ENCODE measurements around the gene STAG1.
"Not testable (repeated sequence)": the region's sequence is repeated elsewhere in the genome, so short reads cannot be mapped to it uniquely, and the experiment has no call there.

The STAG1 gene

DNA sequence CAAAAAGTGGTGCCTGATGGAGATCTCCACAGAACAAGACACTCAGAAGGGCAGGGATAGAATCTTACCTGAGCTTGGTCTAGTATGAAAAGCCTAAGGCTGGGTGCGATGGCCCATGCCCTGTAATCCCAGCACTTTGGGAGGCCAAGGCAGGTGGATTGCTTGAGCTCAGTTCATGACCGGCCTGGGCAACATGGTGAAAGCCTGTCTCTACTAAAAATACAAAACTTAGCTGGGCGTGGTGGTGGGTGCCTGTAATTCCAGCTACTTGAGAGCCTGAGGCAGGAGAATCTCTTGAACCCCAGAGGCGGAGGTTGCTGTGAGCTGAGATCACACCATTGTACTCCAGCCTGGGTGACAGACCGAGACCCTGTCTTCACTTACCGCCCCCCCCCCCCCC, 417.5 kb downstream of the STAG1 start:
- DNase-seq (ENCODE audit: low read depth in 2 of 2, low spot score in 1 of 2) = not testable (repeated sequence)

GRCh38 chr3:136334209-136334608, 418.0 kb downstream of the STAG1 start:
- DNase-seq (ENCODE audit: low read depth in 2 of 2, low spot score in 1 of 2) = no peak

- no peak for DNase-seq (ENCODE audit: low read depth in 2 of 2, low spot score in 1 of 2)
Observed at GRCh38 chr3:136332776-136333175, 419.4 kb downstream of the STAG1 start.

DNA sequence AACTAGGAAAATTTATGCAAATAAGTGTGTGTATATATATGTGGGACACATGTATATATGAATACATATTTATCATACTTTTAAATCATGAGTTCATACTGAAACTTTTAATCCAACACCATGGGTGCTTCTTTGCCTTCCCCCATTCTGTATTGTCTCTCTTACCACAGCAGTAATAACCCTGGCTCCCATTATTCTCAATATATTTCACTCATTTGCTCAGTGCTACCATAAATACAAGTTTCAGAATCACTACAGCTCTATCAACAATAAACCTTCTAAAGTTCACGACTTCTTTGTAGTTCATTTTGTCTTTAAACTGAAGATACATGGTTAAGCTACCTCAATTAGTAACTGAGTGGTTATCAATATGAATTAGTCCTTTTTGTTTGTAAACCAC, 419.9 kb downstream of the STAG1 start:
- no peak for DNase-seq (ENCODE audit: low read depth in 2 of 2, low spot score in 1 of 2)

DNA sequence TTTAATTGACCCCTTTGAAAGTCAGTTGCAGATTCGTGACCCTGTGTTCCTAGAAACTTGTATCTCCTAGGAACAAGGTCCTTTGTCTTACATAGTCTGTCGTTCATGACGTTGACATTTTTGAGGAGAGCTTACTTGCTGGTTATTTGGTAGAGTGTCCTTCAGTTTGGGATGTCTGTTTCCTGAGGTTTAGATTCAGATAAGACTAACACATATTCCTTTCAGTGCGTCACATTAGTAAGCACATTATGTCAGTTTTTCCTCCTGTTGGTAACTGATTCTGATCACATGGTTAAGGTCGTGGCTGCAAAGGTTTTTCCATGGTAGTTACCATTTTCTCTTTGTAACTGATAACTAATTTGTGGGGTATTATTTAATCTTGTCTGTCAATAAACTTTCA, 421.3 kb downstream of the STAG1 start:
- DNase-seq (ENCODE audit: low read depth in 2 of 2, low spot score in 1 of 2) = no peak

- DNase-seq (ENCODE audit: low read depth in 2 of 2, low spot score in 1 of 2) = no peak
Observed at GRCh38 chr3:136329593-136329992, 422.6 kb downstream of the STAG1 start.

- no peak for DNase-seq (ENCODE audit: low read depth in 2 of 2, low spot score in 1 of 2)
Observed at GRCh38 chr3:136327671-136328070, 424.5 kb downstream of the STAG1 start.

GRCh38 chr3:136326316-136326715, 425.9 kb downstream of the STAG1 start:
- no peak for DNase-seq (ENCODE audit: low read depth in 2 of 2, low spot score in 1 of 2)

DNA sequence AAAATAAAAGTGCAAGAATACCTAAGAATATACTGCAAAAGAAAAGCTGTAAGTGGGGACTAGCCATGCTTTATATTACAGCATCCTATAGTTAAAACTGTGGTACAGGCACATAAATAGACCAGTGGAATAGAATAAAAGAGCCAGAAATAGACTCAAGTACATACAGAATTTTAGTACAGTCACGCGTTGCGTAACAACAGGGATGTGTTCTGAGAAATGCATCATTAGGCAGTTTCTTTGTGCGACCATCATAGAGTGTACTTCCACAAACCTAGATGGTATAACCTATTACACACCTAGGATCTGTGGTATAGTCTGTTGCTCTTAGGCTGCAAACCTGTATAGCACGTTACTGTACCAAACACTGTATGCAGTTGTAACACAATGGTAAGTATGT, 440.2 kb downstream of the STAG1 start:
- DNase-seq (ENCODE audit: low read depth in 2 of 2, low spot score in 1 of 2) = no peak

GRCh38 chr3:136311261-136311660, 440.9 kb downstream of the STAG1 start:
- DNase-seq (ENCODE audit: low read depth in 2 of 2, low spot score in 1 of 2) = no peak

DNA sequence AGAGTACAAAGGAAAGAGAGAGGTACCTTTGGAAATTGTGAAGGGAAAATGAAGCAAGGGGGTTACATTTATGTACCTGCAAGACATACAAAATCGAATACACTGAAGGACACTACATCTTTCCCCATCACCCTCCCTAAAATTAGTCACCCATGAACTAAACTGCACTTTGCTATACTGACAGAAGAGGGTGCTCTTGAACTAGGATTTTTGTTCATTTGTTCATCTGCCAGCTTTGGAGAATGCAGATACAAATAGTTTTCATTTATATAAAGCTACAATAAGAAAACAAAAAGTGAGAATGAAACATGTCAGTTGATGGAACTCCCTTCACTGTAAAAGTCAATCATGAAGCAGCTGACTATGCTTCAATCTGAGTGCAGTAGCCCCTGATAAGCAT, 446.3 kb downstream of the STAG1 start:
- DNase-seq (ENCODE audit: low read depth in 2 of 2, low spot score in 1 of 2) = no peak

DNA sequence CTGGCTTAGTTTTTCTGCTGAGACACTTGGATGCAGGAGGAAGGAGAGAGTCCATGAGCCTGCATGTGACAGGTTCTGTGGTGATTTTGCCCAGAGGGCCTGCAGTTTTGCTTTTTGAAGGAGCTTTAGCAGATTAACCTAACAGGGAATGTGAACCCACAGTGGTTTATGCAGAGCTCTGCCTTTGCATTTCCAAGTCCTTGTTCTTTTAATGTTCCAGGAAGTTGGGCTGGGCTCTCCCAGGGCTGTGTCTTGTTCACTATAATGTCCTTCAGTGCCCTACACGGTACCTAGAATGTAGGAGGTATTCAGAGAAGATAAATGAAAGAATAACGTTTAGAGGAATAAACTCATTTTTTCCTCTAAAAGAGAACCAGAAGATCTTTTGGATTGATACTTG, 451.7 kb downstream of the STAG1 start:
- no peak for DNase-seq (ENCODE audit: low read depth in 2 of 2, low spot score in 1 of 2)

DNA sequence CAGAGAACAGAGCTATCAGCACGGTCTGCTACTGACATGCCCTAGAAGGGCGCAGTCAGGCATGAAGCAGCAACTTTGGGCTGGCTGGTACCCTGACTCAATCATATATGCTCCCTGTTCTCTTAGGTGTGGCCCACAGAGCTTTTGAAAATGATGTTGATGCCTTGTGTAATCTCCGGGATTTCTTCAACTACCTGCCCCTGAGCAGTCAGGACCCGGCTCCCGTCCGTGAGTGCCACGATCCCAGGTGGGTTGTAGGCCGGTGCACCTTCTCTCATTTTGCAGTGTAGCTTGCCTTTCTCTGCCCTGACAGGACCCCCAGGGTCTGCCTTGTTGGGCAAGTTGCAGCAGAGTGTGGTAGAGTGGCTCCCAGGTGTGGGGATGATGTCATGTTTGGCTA, 454.4 kb downstream of the STAG1 start:
- DNase-seq (ENCODE audit: low read depth in 2 of 2, low spot score in 1 of 2) = no peak

- DNase-seq (ENCODE audit: low read depth in 2 of 2, low spot score in 1 of 2) = no peak
Observed at GRCh38 chr3:136296960-136297359, 455.2 kb downstream of the STAG1 start.

- DNase-seq (ENCODE audit: low read depth in 2 of 2, low spot score in 1 of 2) = no peak
Observed at GRCh38 chr3:136294176-136294575, 458.0 kb downstream of the STAG1 start.

GRCh38 chr3:136293279-136293678, 458.9 kb downstream of the STAG1 start:
- DNase-seq (ENCODE audit: low read depth in 2 of 2, low spot score in 1 of 2) = no peak

GRCh38 chr3:136292500-136292899, 459.7 kb downstream of the STAG1 start:
- DNase-seq (ENCODE audit: low read depth in 2 of 2, low spot score in 1 of 2) = no peak

GRCh38 chr3:136291302-136291701, 460.9 kb downstream of the STAG1 start:
- no peak for DNase-seq (ENCODE audit: low read depth in 2 of 2, low spot score in 1 of 2)

Data from stimulated activated CD8-positive, alpha-beta memory T cell treated with anti-CD3 and anti-CD28 coated beads, Interleukin-4, amount 100 ng/mL, for 1 hour (primary cell).